ENCODE data around the gene ADAP1. TPM values are rescaled to one million over a fixed set of nuclear protein-coding genes. Genes with fewer than 3 reads are reported as not detected.
A peak's percentile ranks its signal among the peaks of the same experiment; 100 is the strongest.

The ADAP1 gene
- total and polyA plus RNA-seq, 2 of the 13 experiments (the other 11 are each of a cell fraction or from before 2014, with no cell fraction given): 10.5 to 24.6 TPM

DNA sequence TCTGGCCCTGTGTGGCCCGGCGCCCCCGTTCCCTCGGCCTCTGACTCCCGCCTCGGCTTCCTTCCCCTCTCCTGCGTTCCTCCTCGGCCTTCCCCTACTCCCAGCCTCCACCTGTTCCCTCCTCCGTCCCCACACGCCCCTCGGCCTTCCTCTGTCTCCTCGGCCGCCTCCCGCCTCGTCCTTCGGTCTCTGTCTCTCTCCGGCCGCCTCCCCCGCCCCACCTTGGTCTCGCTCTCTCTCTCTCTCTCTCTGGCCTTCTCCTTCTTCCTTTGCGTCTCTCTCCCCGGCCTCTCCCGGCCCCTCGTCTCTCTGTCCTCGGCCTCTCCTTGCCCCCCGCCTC lies 77.5 kb downstream of the ADAP1 start (continued):
- TF ChIP-seq PHF8 (CRISPR knock-in tag; IDR thresholded peaks at IDR 0.05) (peak; percentile 55), SNAPC2 (CRISPR knock-in tag; IDR thresholded peaks at IDR 0.05) (no peak), NFIC (IDR thresholded peaks at IDR 0.05; ENCODE audit: low read length) (no peak), ZNF761 (CRISPR knock-in tag; conservative IDR thresholded peaks at IDR 0.05) (no peak)
- TF ChIP-seq, protein P1, sequence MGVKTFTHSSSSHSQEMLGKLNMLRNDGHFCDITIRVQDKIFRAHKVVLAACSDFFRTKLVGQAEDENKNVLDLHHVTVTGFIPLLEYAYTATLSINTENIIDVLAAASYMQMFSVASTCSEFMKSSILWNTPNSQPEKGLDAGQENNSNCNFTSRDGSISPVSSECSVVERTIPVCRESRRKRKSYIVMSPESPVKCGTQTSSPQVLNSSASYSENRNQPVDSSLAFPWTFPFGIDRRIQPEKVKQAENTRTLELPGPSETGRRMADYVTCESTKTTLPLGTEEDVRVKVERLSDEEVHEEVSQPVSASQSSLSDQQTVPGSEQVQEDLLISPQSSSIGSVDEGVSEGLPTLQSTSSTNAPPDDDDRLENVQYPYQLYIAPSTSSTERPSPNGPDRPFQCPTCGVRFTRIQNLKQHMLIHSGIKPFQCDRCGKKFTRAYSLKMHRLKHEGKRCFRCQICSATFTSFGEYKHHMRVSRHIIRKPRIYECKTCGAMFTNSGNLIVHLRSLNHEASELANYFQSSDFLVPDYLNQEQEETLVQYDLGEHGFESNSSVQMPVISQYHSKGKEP (CRISPR knock-in tag; IDR thresholded peaks at IDR 0.05): no peak
- TF ChIP-seq, protein P2, sequence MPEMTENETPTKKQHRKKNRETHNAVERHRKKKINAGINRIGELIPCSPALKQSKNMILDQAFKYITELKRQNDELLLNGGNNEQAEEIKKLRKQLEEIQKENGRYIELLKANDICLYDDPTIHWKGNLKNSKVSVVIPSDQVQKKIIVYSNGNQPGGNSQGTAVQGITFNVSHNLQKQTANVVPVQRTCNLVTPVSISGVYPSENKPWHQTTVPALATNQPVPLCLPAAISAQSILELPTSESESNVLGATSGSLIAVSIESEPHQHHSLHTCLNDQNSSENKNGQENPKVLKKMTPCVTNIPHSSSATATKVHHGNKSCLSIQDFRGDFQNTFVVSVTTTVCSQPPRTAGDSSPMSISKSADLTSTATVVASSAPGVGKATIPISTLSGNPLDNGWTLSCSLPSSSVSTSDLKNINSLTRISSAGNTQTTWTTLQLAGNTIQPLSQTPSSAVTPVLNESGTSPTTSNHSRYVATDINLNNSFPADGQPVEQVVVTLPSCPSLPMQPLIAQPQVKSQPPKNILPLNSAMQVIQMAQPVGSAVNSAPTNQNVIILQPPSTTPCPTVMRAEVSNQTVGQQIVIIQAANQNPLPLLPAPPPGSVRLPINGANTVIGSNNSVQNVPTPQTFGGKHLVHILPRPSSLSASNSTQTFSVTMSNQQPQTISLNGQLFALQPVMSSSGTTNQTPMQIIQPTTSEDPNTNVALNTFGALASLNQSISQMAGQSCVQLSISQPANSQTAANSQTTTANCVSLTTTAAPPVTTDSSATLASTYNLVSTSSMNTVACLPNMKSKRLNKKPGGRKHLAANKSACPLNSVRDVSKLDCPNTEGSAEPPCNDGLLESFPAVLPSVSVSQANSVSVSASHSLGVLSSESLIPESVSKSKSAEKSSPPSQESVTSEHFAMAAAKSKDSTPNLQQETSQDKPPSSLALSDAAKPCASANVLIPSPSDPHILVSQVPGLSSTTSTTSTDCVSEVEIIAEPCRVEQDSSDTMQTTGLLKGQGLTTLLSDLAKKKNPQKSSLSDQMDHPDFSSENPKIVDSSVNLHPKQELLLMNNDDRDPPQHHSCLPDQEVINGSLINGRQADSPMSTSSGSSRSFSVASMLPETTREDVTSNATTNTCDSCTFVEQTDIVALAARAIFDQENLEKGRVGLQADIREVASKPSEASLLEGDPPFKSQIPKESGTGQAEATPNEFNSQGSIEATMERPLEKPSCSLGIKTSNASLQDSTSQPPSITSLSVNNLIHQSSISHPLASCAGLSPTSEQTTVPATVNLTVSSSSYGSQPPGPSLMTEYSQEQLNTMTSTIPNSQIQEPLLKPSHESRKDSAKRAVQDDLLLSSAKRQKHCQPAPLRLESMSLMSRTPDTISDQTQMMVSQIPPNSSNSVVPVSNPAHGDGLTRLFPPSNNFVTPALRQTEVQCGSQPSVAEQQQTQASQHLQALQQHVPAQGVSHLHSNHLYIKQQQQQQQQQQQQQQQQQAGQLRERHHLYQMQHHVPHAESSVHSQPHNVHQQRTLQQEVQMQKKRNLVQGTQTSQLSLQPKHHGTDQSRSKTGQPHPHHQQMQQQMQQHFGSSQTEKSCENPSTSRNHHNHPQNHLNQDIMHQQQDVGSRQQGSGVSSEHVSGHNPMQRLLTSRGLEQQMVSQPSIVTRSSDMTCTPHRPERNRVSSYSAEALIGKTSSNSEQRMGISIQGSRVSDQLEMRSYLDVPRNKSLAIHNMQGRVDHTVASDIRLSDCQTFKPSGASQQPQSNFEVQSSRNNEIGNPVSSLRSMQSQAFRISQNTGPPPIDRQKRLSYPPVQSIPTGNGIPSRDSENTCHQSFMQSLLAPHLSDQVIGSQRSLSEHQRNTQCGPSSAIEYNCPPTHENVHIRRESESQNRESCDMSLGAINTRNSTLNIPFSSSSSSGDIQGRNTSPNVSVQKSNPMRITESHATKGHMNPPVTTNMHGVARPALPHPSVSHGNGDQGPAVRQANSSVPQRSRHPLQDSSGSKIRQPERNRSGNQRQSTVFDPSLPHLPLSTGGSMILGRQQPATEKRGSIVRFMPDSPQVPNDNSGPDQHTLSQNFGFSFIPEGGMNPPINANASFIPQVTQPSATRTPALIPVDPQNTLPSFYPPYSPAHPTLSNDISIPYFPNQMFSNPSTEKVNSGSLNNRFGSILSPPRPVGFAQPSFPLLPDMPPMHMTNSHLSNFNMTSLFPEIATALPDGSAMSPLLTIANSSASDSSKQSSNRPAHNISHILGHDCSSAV (CRISPR knock-in tag; IDR thresholded peaks at IDR 0.05; ENCODE audit: borderline replicate concordance): no peak
